BE2C (cell line): ENCODE measurements around the gene CASP4.

Experiments used
- DNase-seq: peaks from one replicate; pipeline ENCODE4 v3.0.0-alpha.2; 2020
- H3K27me3 ChIP-seq: fragments of 250-450 bp; sonication (Bioruptor Pico); 2 replicates; pipeline ENCODE4 v1.5.1; 2020; ENCODE audit warnings: mild to moderate bottlenecking
- H3K36me3 ChIP-seq: fragments of 250-450 bp; sonication (Bioruptor Pico); 2 replicates; pipeline ENCODE4 v1.5.1; 2020; ENCODE audit warnings: mild to moderate bottlenecking
- H3K4me1 ChIP-seq: fragments of 250-450 bp; sonication (Bioruptor Pico); 2 replicates; pipeline ENCODE4 v1.5.1; 2020
- H3K4me3 ChIP-seq: 2 replicates; pipeline ENCODE4 v1.5.1; 2011; ENCODE audit warnings: low read depth, low read length
- H3K9me3 ChIP-seq: fragments of 250-450 bp; sonication (Bioruptor Pico); 2 replicates; pipeline ENCODE4 v1.5.1; 2020
- TF ChIP-seq, protein P1 (sequence below): IDR thresholded peaks from 2 replicates; pipeline ENCODE4 v1.5.1; 2012; ENCODE audit warnings: mild to moderate bottlenecking, low read depth, low read length

Gene CASP4

DNA sequence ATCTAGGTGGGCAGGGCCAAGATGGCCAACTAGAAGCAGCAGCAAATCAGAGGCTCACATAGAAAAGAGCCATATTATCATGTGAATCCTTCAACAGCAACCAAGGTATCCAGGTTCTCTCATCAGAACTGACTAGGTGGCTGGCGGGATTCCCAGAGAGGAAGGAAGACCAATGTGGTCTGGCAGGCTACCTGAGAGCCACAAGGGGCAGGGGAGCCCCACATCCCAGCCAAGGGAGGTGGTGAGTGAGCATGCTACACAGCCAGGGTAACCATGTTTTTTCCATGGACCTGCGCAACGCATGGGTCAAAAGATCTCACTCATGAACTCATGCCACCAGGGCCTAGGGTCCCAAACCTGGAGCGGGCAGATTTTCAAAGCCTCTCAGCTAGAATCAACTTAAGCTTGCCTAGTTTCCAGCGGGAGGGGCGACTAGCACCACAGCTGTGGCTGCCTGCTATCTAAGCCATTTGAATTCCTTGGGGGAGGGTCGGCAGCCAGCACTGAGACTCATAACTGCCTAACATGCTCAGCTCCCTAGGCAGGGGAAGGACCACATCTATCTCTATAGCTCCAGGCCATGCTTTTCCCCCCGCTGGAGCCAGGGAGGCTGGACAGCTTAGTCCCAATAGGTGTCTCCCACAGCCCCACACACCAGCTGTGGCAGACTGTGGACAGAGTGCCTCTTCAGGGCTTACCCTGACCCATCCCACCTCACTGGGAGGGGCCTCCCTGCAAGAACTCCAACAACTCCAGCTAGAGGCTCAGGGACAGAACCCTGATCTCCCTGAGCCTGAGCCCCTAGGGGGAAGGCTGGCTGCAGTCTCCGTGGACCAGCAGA is 41.4 kb downstream of the CASP4 start:
- Histone ChIP-seq H3K36me3 (no peaks in the 10 kb centered on the region), H3K27me3 (no peaks in the 10 kb centered on the region), H3K4me3 (no peak overlapping the region), H3K4me1 (no peaks in the 10 kb centered on the region), H3K9me3 (no peaks in the 10 kb centered on the region)
- TF ChIP-seq, protein P1, sequence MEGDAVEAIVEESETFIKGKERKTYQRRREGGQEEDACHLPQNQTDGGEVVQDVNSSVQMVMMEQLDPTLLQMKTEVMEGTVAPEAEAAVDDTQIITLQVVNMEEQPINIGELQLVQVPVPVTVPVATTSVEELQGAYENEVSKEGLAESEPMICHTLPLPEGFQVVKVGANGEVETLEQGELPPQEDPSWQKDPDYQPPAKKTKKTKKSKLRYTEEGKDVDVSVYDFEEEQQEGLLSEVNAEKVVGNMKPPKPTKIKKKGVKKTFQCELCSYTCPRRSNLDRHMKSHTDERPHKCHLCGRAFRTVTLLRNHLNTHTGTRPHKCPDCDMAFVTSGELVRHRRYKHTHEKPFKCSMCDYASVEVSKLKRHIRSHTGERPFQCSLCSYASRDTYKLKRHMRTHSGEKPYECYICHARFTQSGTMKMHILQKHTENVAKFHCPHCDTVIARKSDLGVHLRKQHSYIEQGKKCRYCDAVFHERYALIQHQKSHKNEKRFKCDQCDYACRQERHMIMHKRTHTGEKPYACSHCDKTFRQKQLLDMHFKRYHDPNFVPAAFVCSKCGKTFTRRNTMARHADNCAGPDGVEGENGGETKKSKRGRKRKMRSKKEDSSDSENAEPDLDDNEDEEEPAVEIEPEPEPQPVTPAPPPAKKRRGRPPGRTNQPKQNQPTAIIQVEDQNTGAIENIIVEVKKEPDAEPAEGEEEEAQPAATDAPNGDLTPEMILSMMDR: no peak
- DNase-seq: no peak

DNA sequence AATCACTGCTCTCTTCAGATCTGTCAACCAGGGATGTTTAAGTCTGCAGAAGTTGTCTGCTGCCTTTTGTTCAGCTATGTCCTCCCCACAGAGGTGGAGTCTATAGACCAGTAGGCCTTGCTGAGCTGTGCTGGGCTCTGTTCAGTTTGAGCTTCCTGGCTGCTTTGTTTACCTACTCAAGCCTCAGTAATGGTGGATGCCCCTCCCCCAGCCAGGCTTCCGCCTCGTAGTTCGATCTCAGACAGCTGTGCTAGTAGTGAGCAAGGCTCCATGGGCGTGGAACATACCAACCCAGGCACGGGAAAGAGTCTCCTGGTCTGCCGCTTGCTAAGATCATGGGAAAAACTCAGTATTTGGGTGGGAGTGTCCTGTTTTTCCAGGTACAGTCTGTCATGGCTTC is 42.5 kb downstream of the CASP4 start:
- no peaks in the 10 kb centered on the region for H3K27me3 ChIP-seq
- TF ChIP-seq, protein P1: no peak
- no peak for DNase-seq
- H3K4me1 ChIP-seq: no peaks in the 10 kb centered on the region
- H3K4me3 ChIP-seq: no peak overlapping the region
- no peaks in the 10 kb centered on the region for H3K9me3 ChIP-seq
- H3K36me3 ChIP-seq: no peaks in the 10 kb centered on the region

DNA sequence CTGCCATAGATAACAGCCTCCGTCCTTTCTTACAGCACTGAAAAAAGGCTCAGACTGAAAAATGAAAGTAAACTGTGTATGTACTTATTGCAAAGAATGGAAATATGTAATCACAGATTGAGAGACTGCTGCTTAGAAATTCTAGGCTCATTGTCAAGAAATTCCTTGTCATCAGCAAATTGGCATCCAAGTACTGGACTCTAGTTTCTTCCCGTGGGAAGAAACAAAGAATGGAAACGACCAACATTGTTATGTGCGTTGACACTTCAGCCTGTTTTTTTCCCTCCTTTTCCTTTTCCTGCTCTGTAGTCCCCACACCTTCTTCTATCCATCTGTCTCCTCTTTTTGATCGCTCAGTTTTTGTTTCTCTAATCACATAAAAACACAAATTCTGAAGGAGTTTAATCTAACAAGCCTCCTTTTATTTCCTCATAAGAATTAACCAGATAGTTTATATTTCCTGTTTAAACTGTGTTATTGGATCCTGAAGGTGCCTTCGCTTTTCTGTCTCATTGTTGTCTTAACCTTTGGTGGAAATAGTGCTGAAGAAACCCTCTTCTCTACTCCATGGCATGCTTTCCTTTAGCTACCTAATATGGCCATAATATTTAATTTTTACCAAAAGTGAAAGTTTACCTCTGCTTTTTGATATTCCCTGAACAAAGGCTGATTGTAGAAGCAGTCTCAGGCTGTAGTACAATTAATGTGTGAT is 50.1 kb downstream of the CASP4 start:
- no peak for DNase-seq
- no peaks in the 10 kb centered on the region for H3K27me3 ChIP-seq
- no peaks in the 10 kb centered on the region for H3K4me1 ChIP-seq
- no peaks in the 10 kb centered on the region for H3K9me3 ChIP-seq
- no peaks in the 10 kb centered on the region for H3K36me3 ChIP-seq
- TF ChIP-seq, protein P1: no peak
- no peak overlapping the region for H3K4me3 ChIP-seq

DNA sequence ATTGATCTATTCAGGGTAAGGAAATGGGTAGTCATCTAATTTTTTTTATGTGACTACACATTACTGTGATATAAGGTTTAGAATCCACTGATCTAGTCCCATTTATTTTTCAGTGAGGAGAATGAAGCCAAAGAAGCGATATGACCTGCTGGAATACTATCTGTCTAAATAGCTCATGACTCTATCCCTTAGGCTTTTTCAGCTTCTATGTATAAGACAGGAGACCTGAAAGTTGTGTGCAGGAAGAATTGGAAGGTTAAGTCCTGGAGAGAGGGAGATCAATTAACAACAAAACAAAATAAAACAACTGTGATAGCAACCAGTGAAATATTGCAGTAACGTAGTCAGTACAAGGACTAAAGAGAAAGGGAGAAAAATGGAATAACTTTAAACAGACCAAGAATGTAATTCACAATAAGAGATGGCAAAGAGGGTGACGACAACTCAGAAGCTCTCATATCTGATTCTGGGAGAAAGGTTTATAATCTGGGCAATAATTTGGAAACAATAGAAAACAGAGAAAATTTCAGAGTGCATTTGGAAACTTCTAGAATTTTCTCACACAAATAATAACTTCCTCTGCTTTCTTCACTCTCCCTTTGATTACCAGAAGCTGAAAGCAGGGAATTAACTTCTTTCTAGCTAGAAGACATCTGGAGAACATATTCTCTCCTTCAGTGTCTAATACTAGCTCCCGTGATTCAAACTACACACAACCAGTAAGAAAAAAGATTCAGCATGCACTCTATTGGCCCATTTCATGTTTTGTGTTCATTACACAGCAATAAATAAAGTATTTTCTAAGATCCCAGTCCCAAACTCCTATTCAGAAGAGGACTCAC is 50.9 kb downstream of the CASP4 start:
- H3K4me1 ChIP-seq: no peaks in the 10 kb centered on the region
- no peak overlapping the region for H3K4me3 ChIP-seq
- H3K9me3 ChIP-seq: no peaks in the 10 kb centered on the region
- TF ChIP-seq, protein P1: no peak
- no peak for DNase-seq
- no peaks in the 10 kb centered on the region for H3K27me3 ChIP-seq
- no peaks in the 10 kb centered on the region for H3K36me3 ChIP-seq

DNA sequence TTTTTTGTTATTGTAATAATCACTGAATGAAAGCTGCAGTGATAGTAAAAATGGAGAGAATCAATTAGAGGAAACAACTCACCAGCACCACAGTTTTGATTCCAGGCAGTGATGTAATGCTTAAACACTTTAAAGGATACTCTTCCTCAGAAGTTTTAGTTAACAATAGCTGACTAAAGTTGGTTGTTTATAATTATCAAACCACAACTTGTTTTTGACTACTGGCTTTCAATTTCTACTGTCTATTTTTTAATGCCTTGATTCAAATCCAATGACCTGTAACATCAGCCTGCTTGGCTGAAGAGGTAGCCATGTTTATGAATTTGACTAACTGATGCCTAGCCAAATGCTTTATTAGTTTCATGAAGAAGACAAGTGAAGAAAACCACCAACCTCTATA is 51.9 kb downstream of the CASP4 start:
- no peaks in the 10 kb centered on the region for H3K4me1 ChIP-seq
- H3K36me3 ChIP-seq: no peaks in the 10 kb centered on the region
- no peak for DNase-seq
- no peak overlapping the region for H3K4me3 ChIP-seq
- no peaks in the 10 kb centered on the region for H3K27me3 ChIP-seq
- no peaks in the 10 kb centered on the region for H3K9me3 ChIP-seq
- TF ChIP-seq, protein P1: no peak
